GM12878 (cell line): ENCODE results near the gene TRIM41. TPM values are rescaled to one million over a fixed set of nuclear protein-coding genes. Genes with fewer than 3 reads are reported as not detected.
A peak's percentile ranks its signal among the peaks of the same experiment; 100 is the strongest.

Experiments used
- CBX3 ChIP-seq: fragments of 200-600 bp; sonication (generic); IDR thresholded peaks from 2 replicates; pipeline ENCODE4 v1.6.1; 2016; ENCODE audit warnings: low read depth, borderline replicate concordance
- EP300 ChIP-seq, 2 experiments: fragments of 150-350 bp in 1 of 2; IDR thresholded peaks; 2 replicates each; pipeline ENCODE4 v1.6.1; 2011 to 2012; ENCODE audit warnings: low read depth in 2 of 2, low read length in 2 of 2, borderline replicate concordance in 1 of 2, improper control_type of control experiment in 1 of 2, inconsistent platforms in 1 of 2; ENCODE audit not compliant: control insufficient read depth in 1 of 2
- FOXK2 ChIP-seq: fragments of 450-650 bp; IDR thresholded peaks from 2 replicates; pipeline ENCODE4 v1.6.1; 2017; ENCODE audit warnings: mild to moderate bottlenecking, moderate library complexity
- HDAC6 ChIP-seq: fragments of 200-600 bp; sonication (generic); IDR thresholded peaks from one replicate; pipeline ENCODE4 v1.8.0; 2017; ENCODE audit warnings: antibody characterized with exemption; ENCODE audit not compliant: unreplicated experiment
- MTA3 ChIP-seq: IDR thresholded peaks from 2 replicates; pipeline ENCODE4 v1.6.1; 2012; ENCODE audit warnings: low read length, inconsistent platforms, borderline replicate concordance
- NBN ChIP-seq: fragments of 450-650 bp; IDR thresholded peaks from 2 replicates; pipeline ENCODE4 v1.6.1; 2016
- PML ChIP-seq: IDR thresholded peaks from 2 replicates; pipeline ENCODE4 v1.6.1; 2012; ENCODE audit warnings: low read length, inconsistent platforms
- POLR2A ChIP-seq: IDR thresholded peaks from 2 replicates; pipeline ENCODE4 v1.6.1; 2011; ENCODE audit warnings: low read depth, mild to moderate bottlenecking, low read length
- SMC3 ChIP-seq: IDR thresholded peaks from 2 replicates; pipeline ENCODE4 v1.6.1; 2011; ENCODE audit warnings: low read length, improper control_type of control experiment, borderline replicate concordance
- SPI1 ChIP-seq: IDR thresholded peaks from 2 replicates; pipeline ENCODE4 v1.6.1; 2011; ENCODE audit warnings: low read depth, mild to moderate bottlenecking, low read length, moderate library complexity, borderline replicate concordance; ENCODE audit not compliant: insufficient read depth
- STAT1 ChIP-seq: fragments of 450-650 bp; conservative IDR thresholded peaks from 2 replicates; pipeline ENCODE4 v1.6.1; 2014; ENCODE audit warnings: antibody characterized with exemption, mild to moderate bottlenecking
- polyA plus RNA-seq, 11 experiments: library from polyadenylated mRNA; depleted of rRNA in 4 of 11; unstranded in 6 of 11; stranded (reverse) in 5 of 11; fragments of >200 nt; fragmentation: Nextera tagmentation in 4 of 11; fragmentation: Illumina TruSeq in 1 of 11; extraction: Ambion mirVana in 4 of 11; extraction: Trizol in 1 of 11; gene quantifications; 1 replicate in 1 of 11; 2 replicates in 10 of 11; pipeline versions ENCODE4 v1.2.1 to v1.2.3, GENCODE V29; 2011 to 2016; ENCODE audit warnings: inconsistent platforms in 2 of 11, missing spikeins in 2 of 11, low read depth in 1 of 11
- total RNA-seq, 4 experiments: library from RNA; depleted of rRNA in 3 of 4; stranded (reverse); fragments of >200 nt in 3 of 4; fragmentation: Illumina TruSeq in 1 of 4; extraction: Trizol in 1 of 4; gene quantifications; 2 replicates each; pipeline versions ENCODE4 v1.2.1 to v1.2.3, GENCODE V29; 2013 to 2021
- TF ChIP-seq, protein P1 (sequence below): IDR thresholded peaks from 2 replicates; pipeline ENCODE4 v1.6.1; 2011; ENCODE audit warnings: borderline replicate concordance, low read depth, mild to moderate bottlenecking, moderate library complexity, low read length; ENCODE audit not compliant: insufficient read depth, poor library complexity, severe bottlenecking
- TF ChIP-seq, protein P2 (sequence below): fragments of 150-350 bp; IDR thresholded peaks from 2 replicates; pipeline ENCODE4 v1.6.1; 2016; ENCODE audit warnings: low read depth, low read length
- TF ChIP-seq, protein P3 (sequence below): fragments of 450-650 bp; formaldehyde crosslinking; IDR thresholded peaks from 2 replicates; pipeline ENCODE4 v1.4.0; 2022; ENCODE audit warnings: mild to moderate bottlenecking, moderate library complexity
- TF ChIP-seq, protein P4 (sequence below): fragments of 450-650 bp; IDR thresholded peaks from 2 replicates; pipeline ENCODE4 v1.6.1; 2017; ENCODE audit warnings: antibody characterized with exemption, mild to moderate bottlenecking, moderate library complexity

The TRIM41 gene
- total and polyA plus RNA-seq, 10 of the 15 experiments (the other 5 are each of a cell fraction or from before 2014, with no cell fraction given), result 1.0 to 28.9 (median 10.6) TPM

DNA sequence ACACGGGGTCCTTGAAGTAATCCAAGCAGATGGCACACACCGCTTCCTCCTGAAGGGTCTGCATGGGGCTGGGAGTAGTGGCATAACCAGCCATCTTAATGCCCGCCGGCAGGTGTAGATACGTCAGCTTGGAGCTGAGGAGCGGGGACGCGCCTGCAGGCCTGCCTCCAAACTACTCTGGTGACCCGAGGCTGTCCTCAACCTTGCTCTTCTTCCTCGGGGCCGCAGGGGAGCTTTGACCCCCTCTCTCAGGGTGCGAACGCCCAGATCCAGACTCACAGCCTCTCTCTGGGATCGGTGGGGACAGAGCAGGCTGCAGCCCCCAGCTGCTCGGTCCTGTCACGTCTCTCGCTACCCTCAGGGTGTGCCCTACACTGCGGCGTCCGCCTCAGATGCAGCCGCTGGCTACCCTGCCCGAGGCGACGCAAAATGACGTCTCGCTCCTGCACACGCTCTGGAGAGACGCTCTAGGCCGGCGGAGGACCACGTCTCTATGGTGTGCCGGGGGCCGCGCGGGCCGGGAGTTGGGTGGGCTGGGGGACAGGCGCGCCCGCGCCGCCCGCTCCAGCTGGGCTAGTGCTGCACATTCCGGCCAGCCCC lies 37.7 kb downstream of the TRIM41 start, which contains the start of gene TRIM52 (continued):
- TF ChIP-seq NBN (peak; percentile 82; the same call in 1 of the 2 replicates), SPI1 (no peak), MTA3 (no peak), PML (peak; percentile 61), EP300 (IDR thresholded peaks at IDR 0.05; ENCODE audit: borderline replicate concordance in 1 of 2, control insufficient read depth in 1 of 2, low read depth in 2 of 2, low read length in 2 of 2) (no peak), POLR2A (peak; percentile 99), SMC3 (no peak), CBX3 (no peak), STAT1 (0 out of 2 replicates have a peak, but pooled peaks have one; percentile 16), HDAC6 (no peak), FOXK2 (peak; percentile 50)
- TF ChIP-seq, protein P1, sequence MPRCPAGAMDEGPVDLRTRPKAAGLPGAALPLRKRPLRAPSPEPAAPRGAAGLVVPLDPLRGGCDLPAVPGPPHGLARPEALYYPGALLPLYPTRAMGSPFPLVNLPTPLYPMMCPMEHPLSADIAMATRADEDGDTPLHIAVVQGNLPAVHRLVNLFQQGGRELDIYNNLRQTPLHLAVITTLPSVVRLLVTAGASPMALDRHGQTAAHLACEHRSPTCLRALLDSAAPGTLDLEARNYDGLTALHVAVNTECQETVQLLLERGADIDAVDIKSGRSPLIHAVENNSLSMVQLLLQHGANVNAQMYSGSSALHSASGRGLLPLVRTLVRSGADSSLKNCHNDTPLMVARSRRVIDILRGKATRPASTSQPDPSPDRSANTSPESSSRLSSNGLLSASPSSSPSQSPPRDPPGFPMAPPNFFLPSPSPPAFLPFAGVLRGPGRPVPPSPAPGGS, result peak; percentile 61
- TF ChIP-seq, protein P2, sequence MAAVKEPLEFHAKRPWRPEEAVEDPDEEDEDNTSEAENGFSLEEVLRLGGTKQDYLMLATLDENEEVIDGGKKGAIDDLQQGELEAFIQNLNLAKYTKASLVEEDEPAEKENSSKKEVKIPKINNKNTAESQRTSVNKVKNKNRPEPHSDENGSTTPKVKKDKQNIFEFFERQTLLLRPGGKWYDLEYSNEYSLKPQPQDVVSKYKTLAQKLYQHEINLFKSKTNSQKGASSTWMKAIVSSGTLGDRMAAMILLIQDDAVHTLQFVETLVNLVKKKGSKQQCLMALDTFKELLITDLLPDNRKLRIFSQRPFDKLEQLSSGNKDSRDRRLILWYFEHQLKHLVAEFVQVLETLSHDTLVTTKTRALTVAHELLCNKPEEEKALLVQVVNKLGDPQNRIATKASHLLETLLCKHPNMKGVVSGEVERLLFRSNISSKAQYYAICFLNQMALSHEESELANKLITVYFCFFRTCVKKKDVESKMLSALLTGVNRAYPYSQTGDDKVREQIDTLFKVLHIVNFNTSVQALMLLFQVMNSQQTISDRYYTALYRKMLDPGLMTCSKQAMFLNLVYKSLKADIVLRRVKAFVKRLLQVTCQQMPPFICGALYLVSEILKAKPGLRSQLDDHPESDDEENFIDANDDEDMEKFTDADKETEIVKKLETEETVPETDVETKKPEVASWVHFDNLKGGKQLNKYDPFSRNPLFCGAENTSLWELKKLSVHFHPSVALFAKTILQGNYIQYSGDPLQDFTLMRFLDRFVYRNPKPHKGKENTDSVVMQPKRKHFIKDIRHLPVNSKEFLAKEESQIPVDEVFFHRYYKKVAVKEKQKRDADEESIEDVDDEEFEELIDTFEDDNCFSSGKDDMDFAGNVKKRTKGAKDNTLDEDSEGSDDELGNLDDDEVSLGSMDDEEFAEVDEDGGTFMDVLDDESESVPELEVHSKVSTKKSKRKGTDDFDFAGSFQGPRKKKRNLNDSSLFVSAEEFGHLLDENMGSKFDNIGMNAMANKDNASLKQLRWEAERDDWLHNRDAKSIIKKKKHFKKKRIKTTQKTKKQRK, result no peak
- TF ChIP-seq, protein P3, sequence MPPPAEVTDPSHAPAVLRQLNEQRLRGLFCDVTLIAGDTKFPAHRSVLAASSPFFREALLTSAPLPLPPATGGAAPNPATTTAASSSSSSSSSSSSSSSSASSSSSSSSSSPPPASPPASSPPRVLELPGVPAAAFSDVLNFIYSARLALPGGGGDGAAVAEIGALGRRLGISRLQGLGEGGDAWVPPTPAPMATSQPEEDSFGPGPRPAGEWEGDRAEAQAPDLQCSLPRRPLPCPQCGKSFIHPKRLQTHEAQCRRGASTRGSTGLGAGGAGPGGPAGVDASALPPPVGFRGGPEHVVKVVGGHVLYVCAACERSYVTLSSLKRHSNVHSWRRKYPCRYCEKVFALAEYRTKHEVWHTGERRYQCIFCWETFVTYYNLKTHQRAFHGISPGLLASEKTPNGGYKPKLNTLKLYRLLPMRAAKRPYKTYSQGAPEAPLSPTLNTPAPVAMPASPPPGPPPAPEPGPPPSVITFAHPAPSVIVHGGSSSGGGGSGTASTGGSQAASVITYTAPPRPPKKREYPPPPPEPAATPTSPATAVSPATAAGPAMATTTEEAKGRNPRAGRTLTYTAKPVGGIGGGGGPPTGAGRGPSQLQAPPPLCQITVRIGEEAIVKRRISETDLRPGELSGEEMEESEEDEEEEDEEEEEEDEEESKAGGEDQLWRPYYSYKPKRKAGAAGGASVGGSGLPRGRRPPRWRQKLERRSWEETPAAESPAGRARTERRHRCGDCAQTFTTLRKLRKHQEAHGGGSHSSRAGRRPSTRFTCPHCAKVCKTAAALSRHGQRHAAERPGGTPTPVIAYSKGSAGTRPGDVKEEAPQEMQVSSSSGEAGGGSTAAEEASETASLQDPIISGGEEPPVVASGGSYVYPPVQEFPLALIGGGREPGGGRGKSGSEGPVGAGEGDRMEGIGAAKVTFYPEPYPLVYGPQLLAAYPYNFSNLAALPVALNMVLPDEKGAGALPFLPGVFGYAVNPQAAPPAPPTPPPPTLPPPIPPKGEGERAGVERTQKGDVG (CRISPR knock-in tag), result no peak
- TF ChIP-seq, protein P4, sequence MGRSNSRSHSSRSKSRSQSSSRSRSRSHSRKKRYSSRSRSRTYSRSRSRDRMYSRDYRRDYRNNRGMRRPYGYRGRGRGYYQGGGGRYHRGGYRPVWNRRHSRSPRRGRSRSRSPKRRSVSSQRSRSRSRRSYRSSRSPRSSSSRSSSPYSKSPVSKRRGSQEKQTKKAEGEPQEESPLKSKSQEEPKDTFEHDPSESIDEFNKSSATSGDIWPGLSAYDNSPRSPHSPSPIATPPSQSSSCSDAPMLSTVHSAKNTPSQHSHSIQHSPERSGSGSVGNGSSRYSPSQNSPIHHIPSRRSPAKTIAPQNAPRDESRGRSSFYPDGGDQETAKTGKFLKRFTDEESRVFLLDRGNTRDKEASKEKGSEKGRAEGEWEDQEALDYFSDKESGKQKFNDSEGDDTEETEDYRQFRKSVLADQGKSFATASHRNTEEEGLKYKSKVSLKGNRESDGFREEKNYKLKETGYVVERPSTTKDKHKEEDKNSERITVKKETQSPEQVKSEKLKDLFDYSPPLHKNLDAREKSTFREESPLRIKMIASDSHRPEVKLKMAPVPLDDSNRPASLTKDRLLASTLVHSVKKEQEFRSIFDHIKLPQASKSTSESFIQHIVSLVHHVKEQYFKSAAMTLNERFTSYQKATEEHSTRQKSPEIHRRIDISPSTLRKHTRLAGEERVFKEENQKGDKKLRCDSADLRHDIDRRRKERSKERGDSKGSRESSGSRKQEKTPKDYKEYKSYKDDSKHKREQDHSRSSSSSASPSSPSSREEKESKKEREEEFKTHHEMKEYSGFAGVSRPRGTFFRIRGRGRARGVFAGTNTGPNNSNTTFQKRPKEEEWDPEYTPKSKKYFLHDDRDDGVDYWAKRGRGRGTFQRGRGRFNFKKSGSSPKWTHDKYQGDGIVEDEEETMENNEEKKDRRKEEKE, result no peak
